KOPT-K1 (cell line): ENCODE measurements around the gene AHSP.
"Not testable (repeated sequence)": the region's sequence is repeated elsewhere in the genome, so short reads cannot be mapped to it uniquely, and the experiment has no call there.

Experiments
- H3K27ac ChIP-seq: fragments of 200-600 bp; sonication (generic); 2 replicates; pipeline ENCODE4 v1.5.1; 2016; ENCODE audit warnings: antibody characterized with exemption, mild to moderate bottlenecking, low read depth, low read length; ENCODE audit not compliant: poor library complexity, severe bottlenecking
- H3K36me3 ChIP-seq: fragments of 200-600 bp; sonication (generic); 2 replicates; pipeline ENCODE4 v1.5.1; 2017; ENCODE audit warnings: antibody characterized with exemption, mild to moderate bottlenecking, low read length, moderate library complexity; ENCODE audit not compliant: insufficient read depth
- H3K9me3 ChIP-seq: fragments of 200-600 bp; sonication (generic); 2 replicates; pipeline ENCODE4 v1.5.1; 2017; ENCODE audit warnings: antibody characterized with exemption, low read length, mild to moderate bottlenecking; ENCODE audit not compliant: insufficient read depth, poor library complexity, severe bottlenecking

AHSP gene

DNA sequence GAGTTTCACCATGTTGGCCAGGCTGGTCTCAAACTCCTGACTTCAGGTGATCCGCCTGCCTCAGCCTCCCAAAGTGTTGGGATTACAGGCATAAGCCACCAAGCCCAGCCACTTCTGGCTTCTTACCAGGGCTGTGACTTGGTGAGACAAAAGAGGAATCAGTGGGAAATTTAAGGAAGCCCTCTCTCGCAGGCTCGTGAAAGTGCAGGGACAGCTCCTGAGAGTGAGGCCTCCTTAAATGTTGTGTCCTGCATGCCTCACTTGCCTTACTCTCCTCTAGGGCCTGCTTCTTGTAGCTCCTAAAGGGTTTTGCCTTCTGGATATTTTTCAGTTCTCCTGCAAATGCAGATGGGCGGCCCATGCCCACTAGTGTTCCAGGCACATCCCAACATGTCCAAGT, 5.2 kb downstream of the AHSP start:
- H3K9me3 ChIP-seq: peaks cover 7% of the 10 kb centered on the region
- H3K36me3 ChIP-seq: no peaks in the 10 kb centered on the region
- H3K27ac ChIP-seq: no peak overlapping the region

DNA sequence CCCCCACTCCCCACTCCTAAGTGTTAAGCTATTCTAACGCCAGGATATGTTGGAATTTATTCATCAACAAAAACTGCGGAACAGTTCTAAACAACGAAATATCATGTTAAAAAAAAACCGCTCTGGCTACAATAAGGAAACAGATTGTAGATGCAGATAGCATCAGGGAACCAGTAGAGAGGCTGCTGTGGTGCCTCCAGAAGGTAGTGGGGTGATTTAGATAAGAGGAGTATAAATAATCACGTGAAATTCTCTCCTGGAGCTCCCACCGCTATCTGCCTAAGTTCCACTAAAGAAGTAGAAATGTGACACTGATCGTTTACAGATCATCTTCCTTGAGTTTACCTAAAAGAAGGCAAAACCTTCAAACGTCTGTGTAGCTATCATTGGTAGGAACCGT, 8.0 kb downstream of the AHSP start:
- H3K36me3 ChIP-seq: no peaks in the 10 kb centered on the region
- H3K27ac ChIP-seq: no peak overlapping the region
- H3K9me3 ChIP-seq: peaks cover 7% of the 10 kb centered on the region

DNA sequence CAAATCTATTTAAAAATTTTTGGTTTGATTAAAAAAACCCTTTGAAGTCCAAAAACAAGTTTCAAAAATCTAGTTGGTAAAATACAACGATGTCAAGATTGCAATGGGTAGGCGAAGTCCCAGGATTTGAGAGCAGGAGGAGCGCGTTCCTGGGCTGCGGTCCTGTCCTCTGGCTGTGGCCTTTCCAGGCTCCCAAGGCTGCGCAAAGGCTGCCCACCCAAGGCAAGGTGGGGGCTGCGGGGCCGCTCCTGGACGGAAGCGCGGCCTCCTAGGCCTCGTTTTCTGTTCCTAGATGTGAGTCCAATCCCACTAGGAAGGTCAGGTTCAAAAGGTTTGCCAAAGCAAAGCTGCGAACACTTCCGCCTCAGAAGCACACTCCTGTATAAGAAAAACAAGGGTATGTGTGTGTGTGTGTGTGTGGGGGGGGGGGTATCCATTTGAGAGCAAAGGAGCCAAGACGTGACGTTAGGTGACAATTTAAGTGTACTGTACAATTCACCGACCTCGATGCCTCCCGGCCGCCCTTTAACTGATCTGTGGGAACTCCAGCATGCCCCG, 9.2 kb downstream of the AHSP start:
- Histone ChIP-seq H3K27ac (no peak overlapping the region), H3K9me3 (peaks cover 8% of the 10 kb centered on the region), H3K36me3 (no peaks in the 10 kb centered on the region)

DNA sequence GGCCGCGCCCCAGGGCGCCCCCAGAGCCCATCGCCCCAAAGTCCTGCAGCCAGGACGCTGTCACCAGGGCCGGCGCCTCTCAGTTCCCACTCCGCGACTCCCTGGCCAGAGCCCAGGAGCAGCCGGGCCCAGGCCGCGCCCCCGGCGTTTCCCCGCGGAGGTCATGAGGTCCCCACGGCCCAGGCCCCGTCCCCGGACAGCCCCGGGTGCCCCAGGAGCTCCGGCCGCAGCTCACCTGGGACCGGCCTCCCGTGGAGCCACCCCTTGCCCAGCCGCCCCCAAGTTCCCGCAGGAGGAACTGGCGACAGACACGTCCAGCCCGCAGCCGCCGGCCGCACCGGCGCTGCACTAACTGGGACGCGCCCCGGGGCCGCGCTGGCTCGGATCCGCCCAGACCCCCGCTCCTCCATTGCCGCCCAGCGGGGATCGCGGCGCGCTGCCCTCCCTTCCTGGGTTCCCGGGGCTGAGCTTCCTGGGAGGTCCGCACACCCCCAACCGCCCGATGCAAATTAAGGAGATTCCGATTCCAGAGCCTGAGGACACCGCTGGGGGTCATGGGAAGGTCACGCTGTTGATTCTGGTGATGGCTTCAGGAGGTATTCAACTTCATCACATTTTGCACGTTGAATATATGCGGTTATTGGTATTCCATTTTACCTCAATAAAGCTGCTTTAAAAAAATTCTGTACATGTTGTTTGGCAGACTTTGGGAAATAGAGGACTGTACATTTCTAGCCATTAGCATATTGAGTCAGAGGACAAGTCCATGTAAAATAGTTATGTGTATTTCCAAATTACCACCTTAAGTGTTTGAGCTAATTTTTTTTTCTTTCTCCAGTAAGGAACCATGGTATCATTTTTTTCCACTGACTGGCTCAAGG, 9.9 kb downstream of the AHSP start:
- peaks cover 15% of the 10 kb centered on the region for H3K9me3 ChIP-seq
- H3K27ac ChIP-seq: no peak overlapping the region
- H3K36me3 ChIP-seq: no peaks in the 10 kb centered on the region

DNA sequence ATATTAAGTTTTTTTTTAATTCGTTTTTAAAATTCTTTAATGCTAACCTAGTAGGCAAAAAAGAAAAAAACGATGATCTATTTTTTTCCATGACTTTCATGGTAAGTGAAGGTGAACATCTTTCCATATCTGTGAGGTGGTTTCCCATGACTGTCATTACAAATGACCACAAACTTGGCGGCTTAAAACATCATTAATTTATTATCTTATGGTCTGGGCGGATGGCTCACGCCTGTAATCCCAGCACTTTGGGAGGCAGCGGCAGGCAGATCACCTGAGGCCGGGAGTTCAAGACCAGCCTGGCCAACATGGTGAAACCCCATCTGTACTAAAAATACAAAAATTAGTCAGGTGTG, 10.5 kb downstream of the AHSP start:
- not testable (repeated sequence) for H3K36me3 ChIP-seq, H3K27ac ChIP-seq
- H3K9me3 ChIP-seq: peaks cover 18% of the 10 kb centered on the region

DNA sequence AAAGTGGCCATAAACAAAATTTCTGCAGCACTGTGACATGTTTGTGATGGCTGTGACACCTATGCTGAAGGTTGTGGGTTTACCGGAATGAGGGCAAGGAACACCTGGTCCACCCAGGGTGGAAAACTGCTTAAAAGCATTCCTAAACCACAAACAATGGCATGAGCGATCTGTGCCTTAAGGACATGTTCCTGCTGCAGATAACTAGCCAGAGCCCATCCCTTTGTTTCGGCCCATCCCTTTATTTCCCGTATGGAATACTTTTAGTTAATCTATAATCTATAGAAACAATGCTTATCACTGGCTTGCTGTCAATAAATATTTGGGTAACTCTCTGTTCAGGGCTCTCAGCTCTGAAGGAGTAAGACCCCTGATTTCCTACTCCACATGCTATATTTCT, 12.1 kb downstream of the AHSP start:
- H3K27ac ChIP-seq, H3K36me3 ChIP-seq: not testable (repeated sequence)
- peaks cover 18% of the 10 kb centered on the region for H3K9me3 ChIP-seq

DNA sequence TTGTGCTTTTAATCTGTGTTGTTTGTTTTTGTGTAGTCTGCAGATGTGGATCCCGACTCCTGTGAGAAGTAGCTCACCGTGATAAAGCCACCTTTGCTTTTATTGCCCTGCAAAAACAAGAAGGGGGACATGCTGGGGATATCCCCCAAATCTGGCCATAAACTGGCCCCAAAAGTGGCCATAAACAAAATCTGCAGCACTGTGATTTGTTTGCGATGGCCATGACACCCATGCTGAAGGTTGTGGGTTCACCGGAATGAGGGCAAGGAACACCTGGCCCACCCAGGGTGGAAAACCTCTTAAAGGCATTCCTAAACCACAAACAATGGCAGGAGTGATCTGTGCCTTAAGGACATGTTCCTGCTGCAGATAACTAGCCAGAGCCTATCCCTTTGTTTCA, 15.1 kb downstream of the AHSP start:
- Histone ChIP-seq H3K36me3 (no peaks in the 10 kb centered on the region), H3K9me3 (peaks cover 21% of the 10 kb centered on the region)

DNA sequence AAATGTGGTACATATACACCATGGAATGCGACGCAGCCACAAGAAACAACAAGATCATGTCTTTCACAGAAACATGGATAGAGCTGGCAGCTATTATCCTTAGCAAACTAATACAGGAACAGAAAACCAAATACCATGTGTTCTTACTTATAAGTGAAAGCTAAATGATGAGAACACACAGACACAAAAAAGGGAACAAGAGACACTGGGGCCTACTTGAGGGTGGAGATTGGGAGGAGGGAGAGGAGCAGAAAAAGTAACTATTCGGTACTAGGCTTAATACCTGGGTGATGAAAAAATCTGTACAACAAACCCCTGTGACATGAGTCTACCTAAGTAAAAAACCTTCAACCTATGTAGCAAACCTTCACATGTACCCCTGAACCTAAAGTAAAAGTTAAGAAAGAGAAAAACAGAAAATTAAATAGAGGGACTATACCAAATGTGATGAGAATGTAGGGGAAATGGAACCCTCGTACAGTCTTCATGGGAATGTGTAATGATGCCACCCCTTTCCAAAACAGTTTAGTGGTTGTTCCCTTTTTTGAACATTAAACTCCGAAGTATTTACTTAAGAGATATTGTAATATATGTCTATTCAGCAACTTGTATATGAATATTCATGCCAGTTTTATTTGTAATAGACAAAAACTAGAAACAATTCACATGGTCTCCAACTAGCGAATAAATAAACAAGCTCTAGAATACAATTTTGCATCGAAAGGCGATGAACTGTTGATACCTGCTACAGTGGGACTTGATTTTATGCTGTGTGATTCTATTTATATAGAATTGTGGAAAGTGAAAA, 33.9 kb downstream of the AHSP start:
- no peaks in the 10 kb centered on the region for H3K36me3 ChIP-seq
- H3K27ac ChIP-seq: no peak overlapping the region

More for the DNA sequence above, 15.1 kb downstream of the AHSP start:
- no peak overlapping the region for H3K27ac ChIP-seq

DNA sequence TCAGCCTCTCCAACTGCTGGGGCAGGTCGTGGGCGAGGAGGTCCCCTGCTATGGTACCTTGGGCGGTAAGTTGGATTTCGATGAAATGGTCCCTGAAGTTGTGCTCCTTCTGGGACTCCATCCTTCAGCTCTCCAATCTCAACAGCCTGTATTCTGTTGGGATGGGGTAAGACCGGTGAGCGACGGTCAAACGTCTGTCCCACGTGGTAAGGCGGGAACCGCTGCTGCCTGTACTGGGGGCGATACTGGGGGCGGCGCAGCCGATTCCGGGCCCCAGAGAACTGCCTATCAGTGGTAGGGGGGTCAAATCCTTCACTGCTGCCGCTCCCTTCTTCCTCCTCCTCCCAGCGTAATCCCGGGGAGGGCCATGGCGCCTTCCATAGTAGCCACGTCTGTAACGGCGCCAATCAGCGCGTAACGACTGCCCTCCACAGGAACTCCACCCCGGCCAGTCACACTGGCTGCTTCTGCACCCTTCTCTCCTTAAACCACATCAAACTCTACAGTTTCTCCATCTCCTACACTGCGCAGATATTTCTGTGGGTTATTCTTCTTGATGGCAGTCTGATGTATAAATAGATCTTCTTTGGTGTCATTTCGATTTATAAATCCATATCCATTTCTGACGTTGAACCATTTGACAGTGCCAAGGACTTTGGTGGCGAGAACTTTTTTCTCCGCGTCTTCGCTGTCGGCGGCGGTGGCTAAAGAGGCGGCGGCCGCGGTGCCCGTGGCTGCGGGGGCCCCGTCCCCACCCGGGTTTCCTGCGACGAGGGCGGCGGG, 41.1 kb downstream of the AHSP start:
- peaks cover 15% of the 10 kb centered on the region for H3K9me3 ChIP-seq
- H3K36me3 ChIP-seq: no peaks in the 10 kb centered on the region
- H3K27ac ChIP-seq: no peak overlapping the region

More for the DNA sequence above, 33.9 kb downstream of the AHSP start:
- H3K9me3 ChIP-seq: peaks cover 8% of the 10 kb centered on the region

DNA sequence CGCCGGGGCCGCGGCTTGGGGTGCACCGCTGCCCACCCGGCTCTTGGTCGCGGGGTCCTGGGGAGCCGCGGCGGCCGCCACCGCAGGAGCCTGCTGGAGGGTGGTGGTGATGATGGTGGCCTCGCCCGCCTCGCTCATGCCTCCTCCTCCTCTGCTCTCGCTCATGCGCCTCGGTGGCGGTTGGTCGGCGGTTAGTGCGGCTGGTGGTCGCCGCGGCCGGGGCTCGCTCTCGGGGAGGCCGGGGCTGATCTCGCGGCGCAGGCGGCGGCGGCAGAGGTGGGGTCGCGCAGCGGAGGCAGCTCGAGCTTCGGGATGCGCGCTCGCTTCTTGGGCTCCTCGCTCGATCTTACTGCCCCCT, 41.6 kb downstream of the AHSP start:
- H3K36me3 ChIP-seq: no peaks in the 10 kb centered on the region
- peaks cover 15% of the 10 kb centered on the region for H3K9me3 ChIP-seq
- no peak overlapping the region for H3K27ac ChIP-seq

DNA sequence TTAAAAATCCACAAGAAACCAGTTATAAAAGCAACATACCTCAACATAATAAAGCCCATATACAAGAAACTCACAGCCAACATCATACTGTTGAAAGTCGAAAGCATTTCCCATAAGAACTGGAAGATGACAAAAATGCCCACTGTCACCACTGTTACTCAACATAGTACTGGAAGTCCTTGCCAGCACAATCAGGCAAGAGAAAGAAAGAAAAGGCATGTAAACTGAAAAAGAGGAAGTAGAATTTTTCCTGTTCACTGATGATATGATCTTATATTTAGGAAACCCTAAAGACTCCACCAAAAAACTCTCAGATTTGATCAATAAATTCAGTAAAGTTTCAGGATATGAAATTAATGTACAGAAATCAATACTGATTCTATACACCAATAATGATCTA, 45.1 kb downstream of the AHSP start:
- H3K9me3 ChIP-seq: peaks cover 33% of the 10 kb centered on the region
- H3K27ac ChIP-seq: no peak overlapping the region
- H3K36me3 ChIP-seq: no peaks in the 10 kb centered on the region

DNA sequence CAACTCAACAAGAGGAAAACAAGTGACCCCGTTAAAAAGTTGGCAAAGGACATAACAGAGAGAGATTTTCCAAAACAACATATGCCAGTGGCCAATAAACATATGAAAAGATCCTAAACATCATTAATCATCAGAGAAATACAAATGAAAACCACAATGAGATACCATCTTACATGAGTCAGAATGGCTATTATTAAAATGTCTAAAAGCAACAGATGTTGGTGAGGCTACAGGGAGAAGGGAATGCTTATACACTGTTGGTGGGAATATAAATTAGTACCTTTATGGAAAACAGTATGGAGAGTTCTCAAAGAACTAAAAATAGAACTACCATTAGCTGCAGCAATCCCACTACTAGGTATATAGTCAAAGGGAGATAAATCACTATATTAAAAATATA, 46.5 kb downstream of the AHSP start:
- H3K9me3 ChIP-seq: peaks cover 42% of the 10 kb centered on the region
- H3K36me3 ChIP-seq, H3K27ac ChIP-seq: not testable (repeated sequence)

DNA sequence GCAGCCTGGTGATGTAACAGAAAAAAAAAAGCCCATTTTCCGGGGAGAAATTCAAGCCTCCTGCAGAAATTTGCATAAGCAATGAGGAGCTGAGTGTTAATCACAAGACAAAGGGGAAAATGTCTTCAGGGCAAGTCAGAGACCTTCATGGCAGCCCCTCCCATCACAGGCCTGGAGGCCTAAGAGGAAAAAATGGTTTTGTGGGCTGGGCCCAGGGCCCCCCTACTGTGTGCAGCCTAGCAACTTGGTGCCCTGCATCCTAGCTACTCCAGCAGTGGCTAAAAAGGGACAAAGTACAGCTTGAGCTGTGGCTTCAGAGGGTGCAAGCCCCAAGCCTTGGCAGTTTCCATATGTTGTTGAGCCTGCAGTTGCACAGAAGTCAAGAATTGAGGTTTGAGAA, 49.7 kb downstream of the AHSP start:
- peaks cover 49% of the 10 kb centered on the region for H3K9me3 ChIP-seq
- H3K27ac ChIP-seq: no peak overlapping the region

More for the DNA sequence above, 49.7 kb downstream of the AHSP start:
- no peaks in the 10 kb centered on the region for H3K36me3 ChIP-seq
